ENCODE measurements around the gene NTM. TPM values are rescaled to one million over a fixed set of nuclear protein-coding genes. Genes with fewer than 3 reads are reported as not detected.

NTM gene
- total RNA-seq, 1 experiment from 2014 or later, result 2.7 TPM

DNA sequence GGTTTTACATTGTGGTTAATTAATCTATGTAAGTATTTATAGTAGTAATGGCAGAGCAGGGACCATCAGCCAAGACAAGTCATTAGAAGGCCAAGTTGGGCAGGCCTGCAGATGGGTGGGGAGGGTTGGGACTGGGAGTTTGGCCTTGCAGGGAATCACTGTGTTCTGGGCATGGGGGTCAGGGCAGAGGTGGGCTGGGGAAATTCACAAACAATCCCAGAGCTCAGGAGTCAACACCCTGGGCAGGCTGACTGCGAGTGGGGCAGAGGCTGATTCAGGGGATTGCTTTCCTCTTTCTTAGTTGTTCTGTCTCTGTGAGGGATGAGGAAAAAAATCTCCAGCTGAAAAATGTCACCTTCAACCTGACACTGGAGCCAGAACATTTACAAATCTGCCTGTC lies 322.5 kb downstream of the NTM start:
- Histone ChIP-seq H3K36me3 (replicated peaks; ENCODE audit: control insufficient read depth, insufficient read depth, low read length) (no peaks in the 10 kb centered on the region), H3K4me3 (ENCODE audit: insufficient read depth, low read depth, low read length) (no peak overlapping the region), H3K27me3 (ENCODE audit: control insufficient read depth, insufficient read depth, low read length) (peaks cover 31% of the 10 kb centered on the region)
- DNase-seq, result no peak

DNA sequence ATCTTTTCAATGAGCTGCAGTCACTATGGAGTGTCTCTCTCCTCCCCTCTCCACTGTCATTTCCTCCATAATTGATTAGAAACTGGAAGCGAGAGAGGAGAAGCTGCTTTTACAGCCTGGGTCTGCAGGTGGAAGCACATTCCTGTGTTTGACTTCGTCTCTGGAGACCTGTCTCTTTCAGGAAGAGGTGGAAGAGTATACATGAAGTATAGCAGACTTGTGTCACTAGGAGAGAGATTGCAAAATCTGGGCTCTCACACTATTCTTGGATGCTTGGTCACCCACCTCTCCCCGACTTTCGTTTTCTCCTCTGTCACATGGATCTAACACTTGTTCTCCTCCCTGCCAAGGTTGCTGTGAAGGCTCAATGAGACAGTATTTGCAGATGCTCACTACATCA lies 323.3 kb downstream of the NTM start:
- H3K27me3 ChIP-seq (ENCODE audit: control insufficient read depth, insufficient read depth, low read length), result peaks cover 28% of the 10 kb centered on the region
- no peaks in the 10 kb centered on the region for H3K36me3 ChIP-seq (replicated peaks; ENCODE audit: control insufficient read depth, insufficient read depth, low read length)
- DNase-seq, result no peak
- H3K4me3 ChIP-seq (ENCODE audit: insufficient read depth, low read depth, low read length), result no peak overlapping the region

DNA sequence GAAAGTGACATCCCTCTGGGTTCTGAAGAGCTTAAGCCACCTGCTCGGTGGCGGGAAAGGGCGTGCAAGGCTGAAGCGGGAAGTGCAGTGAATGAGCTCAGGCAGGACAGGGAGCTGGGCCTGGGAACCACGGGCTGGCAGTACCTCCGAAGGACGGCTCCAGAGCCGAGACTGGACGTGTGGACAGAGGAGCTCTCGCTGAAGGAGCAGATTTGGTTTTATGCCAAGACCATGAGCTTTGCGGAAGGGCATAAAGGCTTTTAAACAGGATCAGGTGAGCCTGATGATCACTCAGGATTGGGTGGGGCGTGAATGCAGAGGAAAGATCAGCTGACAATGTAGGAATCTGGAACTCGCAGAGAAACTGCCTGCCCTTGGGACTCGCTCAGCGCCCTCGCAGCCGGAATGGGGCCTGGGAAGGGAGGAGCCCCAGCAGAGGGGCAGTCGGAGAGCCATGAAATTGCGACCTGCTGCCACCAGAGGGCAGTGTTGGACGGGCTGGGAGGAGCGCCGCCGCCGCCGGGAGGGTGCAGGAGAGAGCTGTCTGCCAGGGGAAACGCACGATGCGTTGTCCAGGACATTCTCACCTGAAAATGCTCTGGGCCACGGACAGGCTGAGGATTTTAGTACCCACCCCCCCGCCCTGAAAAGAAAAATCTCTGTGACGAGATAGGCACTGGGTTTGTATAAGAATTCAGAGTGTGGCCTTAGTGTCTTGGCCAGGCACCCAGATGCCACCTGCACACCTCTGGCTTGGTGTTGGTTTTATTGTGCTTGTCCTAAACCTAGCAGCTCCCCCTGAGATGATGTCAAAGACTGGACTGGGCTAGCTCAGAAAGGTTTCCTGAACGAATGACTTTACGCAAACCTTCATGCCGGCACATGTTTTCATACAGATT lies 324.4 kb downstream of the NTM start:
- DNase-seq, result peak; percentile 94
- Histone ChIP-seq H3K4me3 (ENCODE audit: insufficient read depth, low read depth, low read length) (peak overlapping the region; percentile 12; the same call in 1 of the 2 replicates), H3K27me3 (ENCODE audit: control insufficient read depth, insufficient read depth, low read length) (peaks cover 28% of the 10 kb centered on the region), H3K36me3 (replicated peaks; ENCODE audit: control insufficient read depth, insufficient read depth, low read length) (no peaks in the 10 kb centered on the region)

DNA sequence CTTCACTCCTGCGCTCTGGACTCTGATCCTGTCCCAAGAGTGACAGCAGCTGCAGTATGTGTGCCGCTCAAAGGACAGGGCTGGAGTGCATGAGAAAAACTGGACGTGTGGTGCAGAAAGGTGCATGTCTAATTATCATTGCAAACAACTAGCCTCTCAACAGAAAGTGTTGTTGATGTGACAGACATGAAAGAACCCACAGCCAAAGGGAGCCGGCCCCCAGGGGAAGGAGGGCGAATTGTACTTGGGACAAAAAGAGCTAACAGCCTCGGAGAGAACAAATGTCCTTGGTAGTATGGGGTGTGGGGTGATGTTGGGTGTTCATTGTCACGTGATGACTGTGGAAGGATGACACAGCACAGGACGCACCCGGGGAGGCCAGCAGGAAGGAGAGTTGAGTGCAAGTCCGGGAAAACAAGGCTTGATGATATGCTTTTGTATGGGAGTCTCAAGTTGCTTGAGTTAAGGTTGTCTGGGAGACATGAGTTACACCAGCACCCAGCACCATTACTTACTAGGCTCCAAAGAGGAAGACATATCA lies 325.5 kb downstream of the NTM start:
- Histone ChIP-seq H3K27me3 (ENCODE audit: control insufficient read depth, insufficient read depth, low read length) (peaks cover 28% of the 10 kb centered on the region), H3K4me3 (ENCODE audit: insufficient read depth, low read depth, low read length) (no peak overlapping the region), H3K36me3 (replicated peaks; ENCODE audit: control insufficient read depth, insufficient read depth, low read length) (no peaks in the 10 kb centered on the region)
- DNase-seq, result no peak

DNA sequence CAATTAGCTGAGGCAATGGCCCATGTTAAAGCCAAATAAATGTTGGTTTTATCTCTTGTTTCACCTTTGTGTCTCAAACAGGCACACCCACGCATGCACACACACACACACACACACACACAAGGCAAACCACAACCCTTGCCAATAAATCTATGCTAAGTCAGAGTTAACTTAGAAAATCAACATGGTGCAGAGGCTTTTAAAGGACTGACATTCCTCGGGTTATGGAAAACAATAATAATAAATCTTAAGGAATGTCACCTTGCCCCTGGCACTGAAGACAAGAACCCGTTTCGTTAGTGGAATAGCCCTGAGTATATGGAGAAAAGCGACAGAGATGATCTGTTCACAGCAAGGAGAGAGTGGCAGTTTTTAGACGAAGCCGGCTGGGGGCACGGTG lies 326.3 kb downstream of the NTM start:
- Histone ChIP-seq H3K4me3 (ENCODE audit: insufficient read depth, low read depth, low read length) (no peak overlapping the region), H3K27me3 (ENCODE audit: control insufficient read depth, insufficient read depth, low read length) (peaks cover 28% of the 10 kb centered on the region), H3K36me3 (replicated peaks; ENCODE audit: control insufficient read depth, insufficient read depth, low read length) (no peaks in the 10 kb centered on the region)
- no peak for DNase-seq

DNA sequence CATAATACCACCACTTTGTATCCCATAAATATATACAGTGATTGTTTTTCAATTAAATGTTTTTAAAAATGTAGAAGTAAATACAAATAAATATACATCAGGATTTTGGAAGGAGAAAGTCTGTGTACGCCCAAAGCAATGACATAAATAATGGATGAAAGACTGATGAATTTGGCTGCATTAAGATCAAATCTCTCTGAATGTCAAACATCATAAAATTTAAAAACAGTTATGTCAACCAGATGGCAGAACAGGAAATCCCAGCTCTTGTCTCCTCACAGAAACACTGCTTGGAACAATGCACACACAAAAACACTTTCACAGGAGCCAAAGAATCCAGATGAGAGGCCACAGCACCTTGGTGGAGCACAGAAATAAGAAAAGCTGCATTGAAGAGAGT lies 332.9 kb downstream of the NTM start:
- no peak for DNase-seq
- Histone ChIP-seq H3K36me3 (replicated peaks; ENCODE audit: control insufficient read depth, insufficient read depth, low read length) (no peaks in the 10 kb centered on the region), H3K27me3 (ENCODE audit: control insufficient read depth, insufficient read depth, low read length) (no peaks in the 10 kb centered on the region), H3K4me3 (ENCODE audit: insufficient read depth, low read depth, low read length) (no peak overlapping the region)

DNA sequence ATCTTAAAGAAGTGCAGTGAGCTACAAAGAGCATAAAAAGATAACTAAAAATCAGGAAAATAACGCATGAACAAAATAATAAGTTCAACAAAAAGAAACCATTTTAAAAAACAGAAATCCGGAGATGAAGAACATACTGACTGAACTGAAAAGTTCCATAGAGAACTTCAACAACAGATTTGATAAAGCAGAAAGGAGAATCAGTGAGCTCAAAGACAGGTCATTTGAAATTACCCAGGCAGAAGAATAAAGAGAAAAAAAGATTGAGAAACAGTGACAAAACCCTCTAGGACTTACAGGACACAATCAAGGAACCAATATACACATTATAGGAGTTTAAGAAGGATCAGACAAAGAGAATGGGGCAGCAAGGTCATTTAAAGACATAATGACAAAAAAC lies 334.3 kb downstream of the NTM start:
- no peak overlapping the region for H3K4me3 ChIP-seq (ENCODE audit: insufficient read depth, low read depth, low read length)
- DNase-seq, result no peak
- H3K36me3 ChIP-seq (replicated peaks; ENCODE audit: control insufficient read depth, insufficient read depth, low read length), result no peaks in the 10 kb centered on the region
- no peaks in the 10 kb centered on the region for H3K27me3 ChIP-seq (ENCODE audit: control insufficient read depth, insufficient read depth, low read length)

DNA sequence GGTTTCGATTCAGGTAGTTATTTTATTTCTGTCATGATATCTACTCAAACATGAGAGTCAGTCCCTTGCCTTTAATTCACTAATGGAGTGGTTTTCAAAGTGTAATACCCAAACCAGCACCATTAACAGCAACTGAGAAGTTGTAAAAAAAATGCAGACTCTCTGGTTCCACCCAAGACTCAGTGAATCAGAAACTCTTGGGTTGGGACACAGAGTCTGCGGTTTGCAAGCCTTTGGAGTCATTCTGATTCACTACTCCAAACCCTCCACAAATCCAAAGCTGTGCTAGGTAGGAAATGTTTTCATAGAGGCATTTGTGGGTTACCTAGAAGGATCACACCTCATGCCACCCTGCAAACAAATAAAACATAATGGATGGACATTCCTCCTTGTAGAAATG lies 340.1 kb downstream of the NTM start:
- H3K36me3 ChIP-seq (replicated peaks; ENCODE audit: control insufficient read depth, insufficient read depth, low read length), result no peaks in the 10 kb centered on the region
- no peak overlapping the region for H3K4me3 ChIP-seq (ENCODE audit: insufficient read depth, low read depth, low read length)
- H3K27me3 ChIP-seq (ENCODE audit: control insufficient read depth, insufficient read depth, low read length), result no peaks in the 10 kb centered on the region
- DNase-seq, result no peak

DNA sequence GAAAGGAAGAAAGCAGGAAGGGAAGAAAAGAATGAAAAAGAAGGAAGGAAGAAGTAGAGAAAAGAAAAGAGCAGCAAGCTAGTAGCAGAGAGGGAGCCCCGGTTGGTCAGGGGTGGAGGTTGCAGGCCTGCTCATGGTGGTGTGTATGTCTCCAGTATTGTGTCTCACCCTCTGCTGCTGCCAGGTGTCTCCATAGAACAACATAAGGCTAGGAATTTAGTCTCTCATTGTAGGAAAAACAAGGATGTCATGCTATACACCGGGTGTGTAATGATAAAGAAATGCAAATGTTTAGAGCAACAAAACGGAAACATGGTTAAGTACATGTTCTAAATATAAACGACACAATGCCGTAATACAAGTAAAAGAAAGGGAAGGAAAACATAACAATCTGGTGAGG lies 342.5 kb downstream of the NTM start:
- Histone ChIP-seq H3K36me3 (replicated peaks; ENCODE audit: control insufficient read depth, insufficient read depth, low read length) (no peaks in the 10 kb centered on the region), H3K27me3 (ENCODE audit: control insufficient read depth, insufficient read depth, low read length) (no peaks in the 10 kb centered on the region), H3K4me3 (ENCODE audit: insufficient read depth, low read depth, low read length) (no peak overlapping the region)
- no peak for DNase-seq

DNA sequence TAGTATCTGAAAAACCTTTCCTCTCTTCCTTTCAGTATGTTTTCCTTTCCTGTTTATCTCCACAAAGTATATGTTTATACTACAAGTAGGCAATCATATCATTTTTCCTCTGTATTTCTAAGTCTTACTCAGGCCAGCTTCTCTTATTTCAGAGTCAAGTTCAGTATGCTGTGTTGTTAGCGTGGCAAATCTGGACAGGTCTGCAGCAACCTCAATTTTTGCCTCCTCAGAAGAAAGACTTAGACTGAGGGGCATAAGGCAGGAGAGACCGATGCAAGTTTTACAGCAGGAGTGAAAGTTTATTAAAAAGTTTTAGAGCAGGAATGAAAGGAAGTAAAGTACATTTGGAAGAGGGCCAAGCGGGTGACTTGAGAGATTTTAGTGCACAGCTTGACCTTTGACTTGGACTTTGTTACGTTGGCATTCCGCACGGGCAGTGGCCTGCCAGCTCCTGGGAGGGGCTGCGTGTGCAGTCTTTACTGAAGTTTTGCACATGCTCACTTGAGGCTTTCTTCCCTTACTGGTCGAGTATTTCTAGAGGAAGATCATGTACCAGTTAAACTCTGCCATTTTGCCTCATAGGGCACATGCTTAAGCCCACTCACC lies 343.2 kb downstream of the NTM start:
- no peaks in the 10 kb centered on the region for H3K36me3 ChIP-seq (replicated peaks; ENCODE audit: control insufficient read depth, insufficient read depth, low read length)
- H3K4me3 ChIP-seq (ENCODE audit: insufficient read depth, low read depth, low read length), result no peak overlapping the region
- H3K27me3 ChIP-seq (ENCODE audit: control insufficient read depth, insufficient read depth, low read length), result no peaks in the 10 kb centered on the region
- DNase-seq, result no peak

DNA sequence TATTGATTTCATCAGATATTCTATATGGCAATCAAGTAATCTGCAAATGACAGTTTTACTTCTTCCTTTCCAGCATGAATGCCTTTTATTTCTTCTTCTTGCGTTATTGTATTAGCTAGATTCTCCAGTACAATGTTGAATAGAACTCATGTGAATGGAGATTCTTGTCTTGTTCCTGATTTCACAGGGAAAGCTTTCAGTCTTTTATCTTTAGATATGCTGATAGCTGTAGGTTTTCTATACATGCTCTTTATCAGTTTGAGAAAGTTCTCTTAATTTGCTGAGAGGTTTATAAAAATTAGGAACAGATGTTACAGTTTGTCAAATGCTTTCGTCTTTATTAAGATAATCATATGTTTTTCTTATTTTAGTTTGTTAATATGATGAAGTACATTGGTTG lies 347.2 kb downstream of the NTM start:
- no peak for DNase-seq
- H3K4me3 ChIP-seq (ENCODE audit: insufficient read depth, low read depth, low read length), result no peak overlapping the region
- H3K27me3 ChIP-seq (ENCODE audit: control insufficient read depth, insufficient read depth, low read length), result no peaks in the 10 kb centered on the region
- H3K36me3 ChIP-seq (replicated peaks; ENCODE audit: control insufficient read depth, insufficient read depth, low read length), result no peaks in the 10 kb centered on the region

DNA sequence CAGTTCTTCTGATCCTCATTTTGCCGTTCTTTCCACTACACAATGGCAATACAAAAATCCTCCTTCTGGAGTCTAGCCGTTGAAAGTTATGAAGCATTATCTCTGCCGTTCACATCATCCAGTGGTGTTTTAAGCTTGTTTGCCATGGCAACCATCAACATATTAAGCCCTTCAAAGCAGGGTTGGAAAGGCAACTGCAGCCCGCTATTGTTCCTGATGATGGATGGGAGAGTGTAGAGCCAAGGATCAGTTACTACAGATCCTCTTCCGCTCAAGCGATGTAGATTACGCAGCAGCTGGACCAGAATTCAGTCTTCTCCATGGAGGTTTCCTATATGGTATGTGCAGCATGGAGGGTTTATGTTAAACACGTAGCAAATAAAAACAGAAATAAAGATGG lies 352.7 kb downstream of the NTM start:
- no peak for DNase-seq
- no peaks in the 10 kb centered on the region for H3K27me3 ChIP-seq (ENCODE audit: control insufficient read depth, insufficient read depth, low read length)
- no peak overlapping the region for H3K4me3 ChIP-seq (ENCODE audit: insufficient read depth, low read depth, low read length)
- no peaks in the 10 kb centered on the region for H3K36me3 ChIP-seq (replicated peaks; ENCODE audit: control insufficient read depth, insufficient read depth, low read length)

DNA sequence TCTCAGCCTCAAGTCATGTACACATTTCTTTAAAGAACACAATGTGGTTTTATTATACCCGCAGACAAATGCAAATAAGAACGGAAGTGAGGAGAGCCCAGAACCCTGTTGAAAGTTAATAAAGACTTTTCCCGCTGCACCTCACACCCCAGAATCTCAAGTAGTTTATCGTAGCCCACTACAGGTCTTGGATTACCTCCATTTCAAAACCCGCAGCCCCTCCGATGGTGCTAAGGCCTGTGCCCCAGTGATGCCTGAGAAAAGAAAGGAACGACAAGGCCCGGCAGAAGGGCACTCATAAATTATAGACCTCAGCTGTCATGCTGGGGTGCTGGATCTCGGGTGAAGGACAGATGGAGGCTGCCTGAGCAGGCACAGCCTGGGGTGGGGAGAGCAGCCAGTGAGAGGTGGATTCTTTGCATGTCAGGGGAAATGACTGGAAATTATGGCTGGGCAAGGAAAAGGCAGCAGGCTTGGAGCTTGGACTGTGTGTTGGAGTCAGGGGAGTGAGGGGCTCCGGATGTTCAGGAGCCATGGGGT lies 354.1 kb downstream of the NTM start:
- Histone ChIP-seq H3K27me3 (ENCODE audit: control insufficient read depth, insufficient read depth, low read length) (no peaks in the 10 kb centered on the region), H3K4me3 (ENCODE audit: insufficient read depth, low read depth, low read length) (no peak overlapping the region), H3K36me3 (replicated peaks; ENCODE audit: control insufficient read depth, insufficient read depth, low read length) (no peaks in the 10 kb centered on the region)
- DNase-seq, result no peak

DNA sequence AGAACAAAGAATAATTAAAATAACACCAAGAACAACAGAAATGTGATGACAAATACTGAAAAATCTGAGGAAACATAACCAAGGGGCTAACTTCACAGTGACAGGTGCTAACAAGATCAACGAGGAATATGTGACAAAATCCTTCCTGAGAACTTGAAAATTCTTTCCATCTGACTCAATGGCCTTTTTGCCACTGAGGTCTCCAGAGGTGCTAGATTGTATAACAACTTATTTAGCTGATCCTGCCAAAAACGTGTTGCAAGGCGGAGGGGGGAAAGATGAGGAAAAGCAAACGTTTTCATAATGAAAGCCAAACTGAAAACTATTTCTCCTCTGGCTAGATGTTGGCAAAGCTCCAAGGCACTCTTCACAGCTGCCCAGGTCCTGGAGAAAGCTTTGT lies 364.5 kb downstream of the NTM start:
- no peak for DNase-seq
- no peaks in the 10 kb centered on the region for H3K36me3 ChIP-seq (replicated peaks; ENCODE audit: control insufficient read depth, insufficient read depth, low read length)
- no peak overlapping the region for H3K4me3 ChIP-seq (ENCODE audit: insufficient read depth, low read depth, low read length)
- H3K27me3 ChIP-seq (ENCODE audit: control insufficient read depth, insufficient read depth, low read length), result no peaks in the 10 kb centered on the region

DNA sequence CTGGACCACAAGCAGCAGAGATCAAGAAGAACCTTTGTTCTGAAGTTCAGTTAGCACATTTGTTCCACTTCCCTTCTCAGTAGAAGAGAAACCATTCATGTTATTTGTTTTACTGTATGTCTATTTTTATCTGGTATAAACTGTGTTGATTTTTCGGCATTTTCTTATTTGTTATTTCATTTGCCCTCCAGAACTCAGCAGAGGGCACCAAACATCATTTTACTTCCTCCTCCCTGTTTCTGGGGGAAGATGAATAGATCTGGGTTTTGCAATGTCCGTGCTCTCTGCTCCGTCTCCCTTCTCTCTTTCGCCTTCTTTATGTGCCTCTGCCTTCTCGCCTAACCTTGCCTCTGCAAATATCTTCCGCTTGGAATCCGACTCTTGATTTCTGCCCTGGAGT lies 366.9 kb downstream of the NTM start:
- DNase-seq, result no peak
- H3K36me3 ChIP-seq (replicated peaks; ENCODE audit: control insufficient read depth, insufficient read depth, low read length), result no peaks in the 10 kb centered on the region
- H3K27me3 ChIP-seq (ENCODE audit: control insufficient read depth, insufficient read depth, low read length), result no peaks in the 10 kb centered on the region
- H3K4me3 ChIP-seq (ENCODE audit: insufficient read depth, low read depth, low read length), result no peak overlapping the region
